ENCODE measurements around the gene CLDN18. TPM values are rescaled to one million over a fixed set of nuclear protein-coding genes. Genes with fewer than 3 reads are reported as not detected.

The CLDN18 gene
- polyA plus RNA-seq, 4 donors: 0.19 to 2.7 (median 0.36) TPM

DNA sequence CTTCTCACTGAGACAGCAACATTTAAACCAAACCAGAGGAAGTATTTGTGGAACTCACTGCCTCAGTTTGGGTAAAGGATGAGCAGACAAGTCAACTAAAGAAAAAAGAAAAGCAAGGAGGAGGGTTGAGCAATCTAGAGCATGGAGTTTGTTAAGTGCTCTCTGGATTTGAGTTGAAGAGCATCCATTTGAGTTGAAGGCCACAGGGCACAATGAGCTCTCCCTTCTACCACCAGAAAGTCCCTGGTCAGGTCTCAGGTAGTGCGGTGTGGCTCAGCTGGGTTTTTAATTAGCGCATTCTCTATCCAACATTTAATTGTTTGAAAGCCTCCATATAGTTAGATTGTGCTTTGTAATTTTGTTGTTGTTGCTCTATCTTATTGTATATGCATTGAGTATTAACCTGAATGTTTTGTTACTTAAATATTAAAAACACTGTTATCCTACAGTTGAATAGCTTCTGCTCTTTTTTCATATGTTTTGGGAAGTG is 23.3 kb downstream of the CLDN18 start:
- peaks cover 0 to 2% (median 0%) of the 10 kb centered on the region in 3 donors for H3K27me3 ChIP-seq (ENCODE audit: control insufficient read depth in 3 of 3, insufficient read depth in 3 of 3, low read length in 3 of 3)
- FAIRE-seq (no peak), DNase-seq (no peak)
- no peak overlapping the region for H3K27ac ChIP-seq (ENCODE audit: low read depth in 1 of 3, low read length in 2 of 3)
- no peaks in the 10 kb centered on the region for H3K4me1 ChIP-seq (ENCODE audit: control insufficient read depth in 3 of 3, insufficient read depth in 2 of 3, low read depth in 1 of 3, low read length in 2 of 3)
- 91 to 98% (median 96%) methylated on average over 2 of the region's 2 CpGs for WGBS, 3 donors
- no peaks in the 10 kb centered on the region for H3K36me3 ChIP-seq (ENCODE audit: control insufficient read depth in 3 of 3, insufficient read depth in 2 of 3, low read depth in 1 of 3, low read length in 3 of 3)
- no peak overlapping the region for H3K4me3 ChIP-seq (ENCODE audit: low read depth in 1 of 3, low read length in 3 of 3)
- no peaks in the 10 kb centered on the region for H3K9me3 ChIP-seq (ENCODE audit: control insufficient read depth in 2 of 2, insufficient read depth in 1 of 2, low read depth in 1 of 2, low read length in 1 of 2)

DNA sequence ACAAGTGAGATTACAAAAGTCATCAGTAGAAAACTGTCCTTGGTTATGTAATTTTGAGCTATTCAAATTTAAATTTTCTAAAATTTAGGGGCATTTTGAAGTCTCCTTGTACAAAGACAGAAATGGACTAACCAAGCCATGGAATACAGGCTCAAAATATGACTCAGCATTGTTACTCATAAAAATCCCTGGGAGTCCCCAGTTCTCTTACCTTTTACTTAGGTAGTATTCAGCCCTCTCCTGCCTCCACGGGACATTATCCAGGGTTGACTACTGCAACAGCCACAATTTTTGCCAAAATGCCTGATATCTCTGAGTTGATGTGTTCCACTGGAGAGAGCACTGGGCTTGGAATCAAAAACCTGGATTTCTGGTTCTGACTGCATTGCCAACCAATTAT is 25.0 kb downstream of the CLDN18 start:
- Histone ChIP-seq H3K4me1 (ENCODE audit: control insufficient read depth in 3 of 3, insufficient read depth in 2 of 3, low read depth in 1 of 3, low read length in 2 of 3) (no peaks in the 10 kb centered on the region), H3K4me3 (ENCODE audit: low read depth in 1 of 3, low read length in 3 of 3) (no peak overlapping the region), H3K36me3 (ENCODE audit: control insufficient read depth in 3 of 3, insufficient read depth in 2 of 3, low read depth in 1 of 3, low read length in 3 of 3) (no peaks in the 10 kb centered on the region), H3K9me3 (ENCODE audit: control insufficient read depth in 2 of 2, insufficient read depth in 1 of 2, low read depth in 1 of 2, low read length in 1 of 2) (no peaks in the 10 kb centered on the region), H3K27me3 (ENCODE audit: control insufficient read depth in 3 of 3, insufficient read depth in 3 of 3, low read length in 3 of 3) (peaks cover 0 to 2% (median 0%) of the 10 kb centered on the region in 3 donors), H3K27ac (ENCODE audit: low read depth in 1 of 3, low read length in 2 of 3) (no peak overlapping the region)
- FAIRE-seq (no peak), DNase-seq (no peak)
- 75 to 86% (median 78%) methylated on average over 1 of the region's 1 CpG for WGBS, 3 donors

DNA sequence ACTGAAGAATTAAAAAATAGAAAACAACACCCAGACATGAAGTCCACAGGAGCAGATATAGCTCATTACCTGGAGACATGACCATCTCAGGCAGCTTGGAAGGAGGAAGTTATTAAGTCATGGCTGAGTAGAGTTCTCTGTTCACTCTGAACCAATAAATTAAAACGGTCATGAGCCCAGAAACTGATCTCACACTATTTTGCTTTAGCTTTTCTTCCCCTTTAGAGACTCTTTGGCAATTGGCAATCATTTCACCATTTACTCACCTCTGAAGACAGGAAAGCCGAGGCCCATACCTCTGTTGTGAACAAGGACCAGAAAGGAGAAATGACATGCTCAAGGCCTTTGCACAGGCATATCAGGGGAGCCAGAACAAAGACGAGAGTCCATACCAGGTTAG is 26.6 kb downstream of the CLDN18 start:
- Histone ChIP-seq H3K27me3 (ENCODE audit: control insufficient read depth in 3 of 3, insufficient read depth in 3 of 3, low read length in 3 of 3) (peaks cover 0 to 2% (median 0%) of the 10 kb centered on the region in 3 donors), H3K4me1 (ENCODE audit: control insufficient read depth in 3 of 3, insufficient read depth in 2 of 3, low read depth in 1 of 3, low read length in 2 of 3) (no peaks in the 10 kb centered on the region), H3K36me3 (ENCODE audit: control insufficient read depth in 3 of 3, insufficient read depth in 2 of 3, low read depth in 1 of 3, low read length in 3 of 3) (no peaks in the 10 kb centered on the region), H3K27ac (ENCODE audit: low read depth in 1 of 3, low read length in 2 of 3) (no peak overlapping the region), H3K9me3 (ENCODE audit: control insufficient read depth in 2 of 2, insufficient read depth in 1 of 2, low read depth in 1 of 2, low read length in 1 of 2) (no peaks in the 10 kb centered on the region), H3K4me3 (ENCODE audit: low read depth in 1 of 3, low read length in 3 of 3) (no peak overlapping the region)
- WGBS, 3 donors: 47 to 72% (median 60%) methylated on average over 3 of the region's 3 CpGs
- DNase-seq: no peak
- FAIRE-seq: no peak

DNA sequence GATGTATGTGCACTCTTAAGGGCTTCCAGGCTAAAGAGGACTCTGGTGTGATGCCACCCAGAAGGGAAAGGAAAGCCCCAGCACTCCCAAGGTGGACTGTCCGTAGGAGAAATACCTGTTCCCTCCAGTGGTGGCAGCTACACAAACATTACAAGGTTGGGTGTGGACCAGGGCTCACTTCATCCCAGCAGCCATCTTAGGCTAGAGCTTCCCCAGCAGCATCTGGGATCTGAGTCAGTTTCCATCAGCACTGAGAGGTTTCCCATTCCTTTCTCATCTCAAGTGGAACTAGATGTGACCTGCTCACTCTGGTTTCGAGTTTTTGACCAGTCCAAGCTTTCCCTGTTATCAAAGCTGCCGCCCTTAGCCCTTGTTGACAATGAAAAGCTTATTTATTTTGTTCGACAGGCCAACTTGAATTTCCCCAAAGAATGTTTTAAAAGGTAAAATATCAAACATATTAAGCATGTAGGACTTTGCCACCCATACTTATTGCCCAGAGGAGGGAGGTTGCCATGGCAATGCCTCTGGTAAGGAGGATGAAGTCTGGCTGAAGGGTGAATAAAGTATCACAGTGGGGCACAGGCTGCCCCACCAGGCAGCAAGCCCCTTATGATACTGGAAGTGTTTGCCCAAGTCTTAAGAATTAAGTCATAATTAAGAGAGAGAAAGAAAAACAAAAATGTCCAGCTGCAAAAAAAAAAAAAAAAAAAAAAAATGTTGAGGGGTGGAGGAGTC is 28.9 kb downstream of the CLDN18 start:
- no peak for DNase-seq
- H3K27me3 ChIP-seq (ENCODE audit: control insufficient read depth in 3 of 3, insufficient read depth in 3 of 3, low read length in 3 of 3): peaks cover 0 to 2% (median 0%) of the 10 kb centered on the region in 3 donors
- WGBS, 3 donors: 63 to 83% (median 68%) methylated on average over 4 of the region's 4 CpGs
- H3K9me3 ChIP-seq (ENCODE audit: control insufficient read depth in 2 of 2, insufficient read depth in 1 of 2, low read depth in 1 of 2, low read length in 1 of 2): no peaks in the 10 kb centered on the region
- H3K4me3 ChIP-seq (ENCODE audit: low read depth in 1 of 3, low read length in 3 of 3): no peak overlapping the region
- H3K27ac ChIP-seq (ENCODE audit: low read depth in 1 of 3, low read length in 2 of 3): no peak overlapping the region
- FAIRE-seq: no peak
- H3K4me1 ChIP-seq (ENCODE audit: control insufficient read depth in 3 of 3, insufficient read depth in 2 of 3, low read depth in 1 of 3, low read length in 2 of 3): no peaks in the 10 kb centered on the region
- H3K36me3 ChIP-seq (ENCODE audit: control insufficient read depth in 3 of 3, insufficient read depth in 2 of 3, low read depth in 1 of 3, low read length in 3 of 3): no peaks in the 10 kb centered on the region

- DNase-seq (no peak), FAIRE-seq (no peak)
- no peaks in the 10 kb centered on the region for H3K9me3 ChIP-seq (ENCODE audit: control insufficient read depth in 2 of 2, insufficient read depth in 1 of 2, low read depth in 1 of 2, low read length in 1 of 2)
- H3K4me3 ChIP-seq (ENCODE audit: low read depth in 1 of 3, low read length in 3 of 3): no peak overlapping the region
- no peak overlapping the region for H3K27ac ChIP-seq (ENCODE audit: low read depth in 1 of 3, low read length in 2 of 3)
- no peaks in the 10 kb centered on the region for H3K4me1 ChIP-seq (ENCODE audit: control insufficient read depth in 3 of 3, insufficient read depth in 2 of 3, low read depth in 1 of 3, low read length in 2 of 3)
- no peaks in the 10 kb centered on the region for H3K36me3 ChIP-seq (ENCODE audit: control insufficient read depth in 3 of 3, insufficient read depth in 2 of 3, low read depth in 1 of 3, low read length in 3 of 3)
- H3K27me3 ChIP-seq (ENCODE audit: control insufficient read depth in 3 of 3, insufficient read depth in 3 of 3, low read length in 3 of 3): peaks cover 0 to 2% (median 0%) of the 10 kb centered on the region in 3 donors
- 82 to 87% (median 86%) methylated on average over 2 of the region's 2 CpGs for WGBS, 3 donors
Observed at GRCh38 chr3:138042043-138042442, 32.1 kb downstream of the CLDN18 start.

DNA sequence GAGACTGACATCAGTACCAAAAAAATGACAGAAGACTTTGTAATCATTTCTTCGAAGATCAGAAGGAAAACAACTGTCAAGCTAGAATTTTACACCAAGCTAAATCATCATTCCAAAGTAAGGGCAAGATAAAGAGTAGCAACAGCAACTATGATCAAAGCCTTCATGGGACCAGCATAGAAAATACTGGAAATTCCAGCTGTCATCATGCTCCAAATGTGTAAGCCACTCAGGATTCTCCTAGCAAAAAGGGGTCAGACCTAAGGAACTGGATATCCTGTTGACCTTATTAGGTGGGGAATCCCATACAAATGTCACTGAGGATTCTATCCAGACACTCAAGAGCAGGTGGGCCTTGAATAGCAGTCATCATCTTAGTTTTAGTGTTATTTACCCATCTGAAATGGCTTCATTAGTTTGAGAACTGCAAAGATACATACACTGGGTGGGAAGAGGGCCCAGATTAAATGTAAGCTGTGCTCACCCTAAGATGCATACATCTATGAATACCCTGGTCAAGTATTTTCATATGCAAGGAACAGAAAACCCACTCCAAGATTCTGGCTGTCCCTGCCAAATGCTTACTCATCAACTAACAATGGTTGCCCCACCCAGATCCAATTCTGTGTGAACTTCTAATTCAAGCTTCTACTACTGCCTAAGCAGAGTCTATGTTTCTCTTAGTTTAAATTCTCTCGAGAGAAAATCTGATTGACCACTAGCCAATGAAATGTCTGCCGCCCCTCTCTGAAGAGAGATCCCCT is 33.5 kb downstream of the CLDN18 start:
- 83 to 89% (median 88%) methylated on average over 3 of the region's 3 CpGs for WGBS, 3 donors
- H3K9me3 ChIP-seq (ENCODE audit: control insufficient read depth in 2 of 2, insufficient read depth in 1 of 2, low read depth in 1 of 2, low read length in 1 of 2): no peaks in the 10 kb centered on the region
- H3K4me1 ChIP-seq (ENCODE audit: control insufficient read depth in 3 of 3, insufficient read depth in 2 of 3, low read depth in 1 of 3, low read length in 2 of 3): no peaks in the 10 kb centered on the region
- no peak overlapping the region for H3K4me3 ChIP-seq (ENCODE audit: low read depth in 1 of 3, low read length in 3 of 3)
- FAIRE-seq (no peak), DNase-seq (no peak)
- no peak overlapping the region for H3K27ac ChIP-seq (ENCODE audit: low read depth in 1 of 3, low read length in 2 of 3)
- no peaks in the 10 kb centered on the region for H3K27me3 ChIP-seq (ENCODE audit: control insufficient read depth in 3 of 3, insufficient read depth in 3 of 3, low read length in 3 of 3)
- H3K36me3 ChIP-seq (ENCODE audit: control insufficient read depth in 3 of 3, insufficient read depth in 2 of 3, low read depth in 1 of 3, low read length in 3 of 3): no peaks in the 10 kb centered on the region

DNA sequence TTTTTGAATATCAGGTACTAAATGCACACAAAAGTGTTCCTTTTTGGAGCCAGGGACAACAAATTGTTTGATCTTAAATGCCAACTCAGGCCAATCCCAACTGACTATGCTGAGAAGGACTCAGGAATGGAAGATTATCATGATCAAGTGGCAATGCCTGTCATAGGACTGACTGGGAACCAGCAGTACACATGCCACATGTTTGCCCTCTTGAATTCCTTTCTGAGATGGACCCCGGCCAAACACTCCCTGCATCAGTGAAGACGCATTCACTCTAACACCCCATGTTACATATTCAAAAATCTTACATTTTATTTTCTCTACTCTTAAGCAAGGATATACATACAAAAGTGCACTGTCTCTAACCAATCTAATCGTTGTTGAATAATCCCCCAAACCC is 36.1 kb downstream of the CLDN18 start:
- H3K4me3 ChIP-seq (ENCODE audit: low read depth in 1 of 3, low read length in 3 of 3): no peak overlapping the region
- WGBS, 3 donors: 76 to 91% (median 80%) methylated on average over 3 of the region's 3 CpGs
- no peaks in the 10 kb centered on the region for H3K27me3 ChIP-seq (ENCODE audit: control insufficient read depth in 3 of 3, insufficient read depth in 3 of 3, low read length in 3 of 3)
- no peaks in the 10 kb centered on the region for H3K9me3 ChIP-seq (ENCODE audit: control insufficient read depth in 2 of 2, insufficient read depth in 1 of 2, low read depth in 1 of 2, low read length in 1 of 2)
- H3K36me3 ChIP-seq (ENCODE audit: control insufficient read depth in 3 of 3, insufficient read depth in 2 of 3, low read depth in 1 of 3, low read length in 3 of 3): peaks cover 0 to 2% (median 0%) of the 10 kb centered on the region in 3 donors
- no peak for DNase-seq
- H3K4me1 ChIP-seq (ENCODE audit: control insufficient read depth in 3 of 3, insufficient read depth in 2 of 3, low read depth in 1 of 3, low read length in 2 of 3): no peaks in the 10 kb centered on the region
- FAIRE-seq: no peak
- no peak overlapping the region for H3K27ac ChIP-seq (ENCODE audit: low read depth in 1 of 3, low read length in 2 of 3)

- WGBS, 3 donors: 32 to 79% (median 40%) methylated on average over 3 of the region's 3 CpGs
- H3K9me3 ChIP-seq (ENCODE audit: control insufficient read depth in 2 of 2, insufficient read depth in 1 of 2, low read depth in 1 of 2, low read length in 1 of 2): no peaks in the 10 kb centered on the region
- no peak for DNase-seq
- no peak for FAIRE-seq
- H3K4me1 ChIP-seq (ENCODE audit: control insufficient read depth in 3 of 3, insufficient read depth in 2 of 3, low read depth in 1 of 3, low read length in 2 of 3): no peaks in the 10 kb centered on the region
- H3K27ac ChIP-seq (ENCODE audit: low read depth in 1 of 3, low read length in 2 of 3): no peak overlapping the region
- H3K4me3 ChIP-seq (ENCODE audit: low read depth in 1 of 3, low read length in 3 of 3): no peak overlapping the region
- H3K36me3 ChIP-seq (ENCODE audit: control insufficient read depth in 3 of 3, insufficient read depth in 2 of 3, low read depth in 1 of 3, low read length in 3 of 3): peaks cover 0 to 2% (median 0%) of the 10 kb centered on the region in 3 donors
- no peaks in the 10 kb centered on the region for H3K27me3 ChIP-seq (ENCODE audit: control insufficient read depth in 3 of 3, insufficient read depth in 3 of 3, low read length in 3 of 3)
Observed at GRCh38 chr3:138046955-138047354, 37.0 kb downstream of the CLDN18 start.

Data from small intestine (tissue), 7 donors.